ENCODE measurements around the gene COG5. TPM values are rescaled to one million over a fixed set of nuclear protein-coding genes. Genes with fewer than 3 reads are reported as not detected.
A peak's percentile ranks its signal among the peaks of the same experiment; 100 is the strongest.

Gene COG5
- total RNA-seq, 1 donor from 2014 or later, result 55.2 TPM

GRCh38 chr7:107170051-107170915, 393.4 kb downstream of the COG5 start:
- H3K4me3 ChIP-seq, result peak overlapping the region; percentile 82 to 86
- peak overlapping the region; percentile 100 for H3K27ac ChIP-seq
- TF ChIP-seq POLR2A (IDR thresholded peaks at IDR 0.05) (no peak), POLR2AphosphoS5 (IDR thresholded peaks at IDR 0.05; ENCODE audit: insufficient read depth in 1 of 2, low read depth in 1 of 2) (no peak), CTCF (IDR thresholded peaks at IDR 0.05) (no peak)
- DNase-seq (ENCODE audit: extremely low spot score in 2 of 2), result no peak
- peaks cover 52% of the 10 kb centered on the region for H3K4me1 ChIP-seq
- H3K9me3 ChIP-seq, result no peaks in the 10 kb centered on the region
- H3K36me3 ChIP-seq, result no peaks in the 10 kb centered on the region
- H3K27me3 ChIP-seq, result no peaks in the 10 kb centered on the region
- intact Hi-C loops (cut with DNase I), result no loop called here

GRCh38 chr7:107169120-107170050, 394.3 kb downstream of the COG5 start:
- intact Hi-C loops (cut with DNase I), result no loop called here
- H3K27ac ChIP-seq, result peak overlapping the region; percentile 100
- H3K9me3 ChIP-seq, result no peaks in the 10 kb centered on the region
- peak; percentile 98 to 99 for DNase-seq (ENCODE audit: extremely low spot score in 2 of 2)
- no peaks in the 10 kb centered on the region for H3K36me3 ChIP-seq
- no peaks in the 10 kb centered on the region for H3K27me3 ChIP-seq
- peaks cover 43% of the 10 kb centered on the region for H3K4me1 ChIP-seq
- H3K4me3 ChIP-seq, result peak overlapping the region; percentile 82 to 86
- TF ChIP-seq CTCF (IDR thresholded peaks at IDR 0.05) (no peak), POLR2A (IDR thresholded peaks at IDR 0.05) (peak in 1 of 2 donors; percentile 56), POLR2AphosphoS5 (IDR thresholded peaks at IDR 0.05; ENCODE audit: insufficient read depth in 1 of 2, low read depth in 1 of 2) (peak; percentile 87 to 94)

- H3K4me3 ChIP-seq, result peak within 1 kb of the TSS; percentile 82 to 86
- peaks cover 34% of the 10 kb centered on the region for H3K4me1 ChIP-seq
- no peaks in the 10 kb centered on the region for H3K36me3 ChIP-seq
- intact Hi-C loops (cut with DNase I), result no loop called here
- no peaks in the 10 kb centered on the region for H3K9me3 ChIP-seq
- TF ChIP-seq POLR2AphosphoS5 (IDR thresholded peaks at IDR 0.05; ENCODE audit: insufficient read depth in 1 of 2, low read depth in 1 of 2) (peak; percentile 75 to 93), POLR2A (IDR thresholded peaks at IDR 0.05) (peak in 1 of 2 donors; percentile 84), CTCF (IDR thresholded peaks at IDR 0.05) (no peak)
- peak within 1 kb of the TSS; percentile 100 for H3K27ac ChIP-seq
- no peaks in the 10 kb centered on the region for H3K27me3 ChIP-seq
- DNase-seq (ENCODE audit: extremely low spot score in 2 of 2), result peak; percentile 99 to 100
These were observed 395.2 kb downstream of the COG5 start, which contains the start of gene HBP1 for GRCh38 chr7:107168233-107169119. Gene HBP1, plus strand, starts transcription at chr7:107169003. Its CDS starts 10,891 bp downstream, at chr7:107179894.

- Histone ChIP-seq H3K27me3 (no peaks in the 10 kb centered on the region), H3K27ac (peak overlapping the region; percentile 98), H3K4me1 (peaks cover 26% of the 10 kb centered on the region), H3K36me3 (no peaks in the 10 kb centered on the region), H3K4me3 (peak overlapping the region; percentile 58 to 86), H3K9me3 (no peaks in the 10 kb centered on the region)
- no peak for DNase-seq (ENCODE audit: extremely low spot score in 2 of 2)
- TF ChIP-seq POLR2AphosphoS5 (IDR thresholded peaks at IDR 0.05; ENCODE audit: insufficient read depth in 1 of 2, low read depth in 1 of 2) (peak in 1 of 2 donors; percentile 51), CTCF (IDR thresholded peaks at IDR 0.05) (peak in 1 of 3 experiments; percentile 41), POLR2A (IDR thresholded peaks at IDR 0.05) (no peak)
- intact Hi-C loops (cut with DNase I), result no loop called here
These were observed 396.1 kb downstream of the COG5 start for GRCh38 chr7:107167483-107168232.
